Upper lobe of left lung (tissue), 6 donors: ENCODE measurements around the gene WFIKKN2. TPM values are rescaled to one million over a fixed set of nuclear protein-coding genes. Genes with fewer than 3 reads are reported as not detected.

Source experiments
- ATAC-seq, 2 donors: fragments of 200-7000 bp; cut with Tn5 transposase; one replicate each; pipeline ENCODE4 v1.9.1; 2022; ENCODE audit warnings: mild to moderate bottlenecking in 2 of 2, moderate library complexity in 2 of 2; ENCODE audit not compliant: low FRiP score in 2 of 2
- DNase-seq, 2 donors: peaks; one replicate each; pipeline ENCODE4 v3.0.0-alpha.2; 2019 to 2020
- H3K27ac ChIP-seq, 4 donors: fragments of 200-600 bp; sonication (generic); one replicate each; pipeline ENCODE4 v1.5.1; 2016 to 2019
- H3K27me3 ChIP-seq, 4 donors: fragments of 200-600 bp; sonication (generic); one replicate each; pipeline ENCODE4 v1.5.1; 2017 to 2019
- H3K36me3 ChIP-seq, 4 donors: fragments of 200-600 bp; sonication (generic); one replicate each; pipeline ENCODE4 v1.5.1; 2016 to 2019
- H3K4me1 ChIP-seq, 4 donors: fragments of 200-600 bp; sonication (generic); one replicate each; pipeline ENCODE4 v1.5.1; 2018 to 2019
- H3K4me3 ChIP-seq, 4 donors: fragments of 200-600 bp; sonication (generic); one replicate each; pipeline ENCODE4 v1.5.1; 2017 to 2019; ENCODE audit warnings: mild to moderate bottlenecking in 2 of 4, moderate library complexity in 1 of 4
- H3K9me3 ChIP-seq, 4 donors: fragments of 200-600 bp; sonication (generic); one replicate each; pipeline ENCODE4 v1.5.1; 2018 to 2019
- EP300 ChIP-seq, 4 donors: sonication (generic); formaldehyde crosslinking; IDR thresholded peaks; one replicate each; pipeline ENCODE4 v1.5.1; 2017; ENCODE audit warnings: antibody characterized with exemption in 4 of 4, control low read depth in 2 of 4
- POLR2A ChIP-seq, 4 donors: fragments of 450-650 bp; IDR thresholded peaks; one replicate each; pipeline ENCODE4 v1.5.1; 2016 to 2017; ENCODE audit warnings: antibody characterized with exemption in 4 of 4, mild to moderate bottlenecking in 2 of 4
- POLR2AphosphoS5 ChIP-seq, 2 donors: sonication (generic); formaldehyde crosslinking; IDR thresholded peaks; one replicate each; pipeline ENCODE4 v1.5.1; 2017; ENCODE audit warnings: antibody characterized with exemption in 2 of 2
- WGBS, 2 donors: methylation state at CpG; one replicate each; pipeline ENCODE4 v1.1.5; 2017 to 2018; 5-methylcytosine and 5-hydroxymethylcytosine counted together
- total RNA-seq, 6 donors: library from RNA; depleted of rRNA in 4 of 6; stranded (reverse); fragments of >200 nt in 4 of 6; gene quantifications; one replicate each; pipeline versions ENCODE4 v1.1.0 to v1.2.1, GENCODE V29; 2016 to 2021
- TF ChIP-seq, protein P1 (sequence below), 6 experiments: fragments of 450-650 bp in 4 of 6; fragments of 200-600 bp in 2 of 6; sonication (generic) in 2 of 6; IDR thresholded peaks; one replicate each; pipeline ENCODE4 v1.5.1; 2016 to 2019; ENCODE audit warnings: antibody characterized with exemption in 6 of 6
- donor health status: DM: no; HTN: no; CAD: no; lungs with moderate emphysema.
- donor health status: DM: no; HTN: yes; CAD: no; lungs with severe emphysema.

Gene WFIKKN2
- total RNA-seq, 6 donors from 2014 or later: 0.23 TPM; not detected in 5

DNA sequence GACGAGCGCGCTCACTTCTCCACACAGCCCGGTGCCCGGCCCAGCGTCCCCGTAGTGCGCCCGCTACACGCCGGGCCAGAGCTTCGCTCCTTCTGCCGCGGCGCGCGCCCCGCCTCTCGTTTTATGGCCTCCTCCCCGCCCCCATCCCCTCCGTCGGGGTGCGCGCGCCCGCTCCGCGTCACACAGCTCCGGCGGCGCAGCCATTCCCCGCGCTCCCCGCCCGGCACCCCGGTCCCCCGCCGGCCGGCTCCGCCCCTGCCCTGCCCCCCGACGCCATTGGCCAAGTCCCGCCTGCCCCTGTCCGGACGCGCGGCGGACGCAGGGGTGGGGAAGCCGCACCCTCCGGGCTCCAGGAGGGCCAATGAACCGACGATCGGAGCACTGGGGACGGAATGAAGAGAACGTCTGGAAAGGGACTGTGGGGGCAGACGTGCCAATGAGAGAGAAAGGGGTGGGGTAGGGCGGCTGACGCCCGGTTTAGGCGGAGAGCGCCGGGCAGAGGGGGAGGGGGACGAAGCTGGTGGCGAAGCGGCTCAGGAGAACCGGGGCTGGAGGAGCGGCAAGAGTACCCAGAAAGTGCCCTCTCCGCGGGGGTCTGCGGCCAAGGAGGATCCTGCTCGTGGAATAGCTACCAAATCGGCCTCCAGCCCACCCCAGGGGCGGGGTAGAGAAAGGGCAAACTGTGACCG lies 31.0 kb downstream of the WFIKKN2 start, which contains the start of gene TOB1:
TOB1 (minus strand) TSS at position 94 of the 689 bp plus-strand sequence. CDS start 2,337 bp downstream, outside the sequence.
- Histone ChIP-seq H3K9me3 (no peaks in the 10 kb centered on the region), H3K27me3 (no peaks in the 10 kb centered on the region), H3K4me1 (peaks cover 21 to 37% (median 29%) of the 10 kb centered on the region in 4 donors), H3K36me3 (peaks cover 5 to 20% (median 9%) of the 10 kb centered on the region in 4 donors), H3K4me3 (peak within 1 kb of the TSS; percentile 79 to 94 (median 90)), H3K27ac (peak within 1 kb of the TSS; percentile 96 to 100 (median 100))
- 0 to 1% methylated on average over 24 to 35 of the region's 75 CpGs for WGBS, 2 donors
- peak; percentile 98 to 100 for DNase-seq
- peak; percentile 94 to 96 for ATAC-seq
- TF ChIP-seq EP300 (IDR thresholded peaks at IDR 0.05) (peak in 1 of 4 donors; percentile 93), POLR2AphosphoS5 (IDR thresholded peaks at IDR 0.05) (peak; percentile 100), POLR2A (IDR thresholded peaks at IDR 0.05) (peak; percentile 97 to 100 (median 100))
- TF ChIP-seq, protein P1, sequence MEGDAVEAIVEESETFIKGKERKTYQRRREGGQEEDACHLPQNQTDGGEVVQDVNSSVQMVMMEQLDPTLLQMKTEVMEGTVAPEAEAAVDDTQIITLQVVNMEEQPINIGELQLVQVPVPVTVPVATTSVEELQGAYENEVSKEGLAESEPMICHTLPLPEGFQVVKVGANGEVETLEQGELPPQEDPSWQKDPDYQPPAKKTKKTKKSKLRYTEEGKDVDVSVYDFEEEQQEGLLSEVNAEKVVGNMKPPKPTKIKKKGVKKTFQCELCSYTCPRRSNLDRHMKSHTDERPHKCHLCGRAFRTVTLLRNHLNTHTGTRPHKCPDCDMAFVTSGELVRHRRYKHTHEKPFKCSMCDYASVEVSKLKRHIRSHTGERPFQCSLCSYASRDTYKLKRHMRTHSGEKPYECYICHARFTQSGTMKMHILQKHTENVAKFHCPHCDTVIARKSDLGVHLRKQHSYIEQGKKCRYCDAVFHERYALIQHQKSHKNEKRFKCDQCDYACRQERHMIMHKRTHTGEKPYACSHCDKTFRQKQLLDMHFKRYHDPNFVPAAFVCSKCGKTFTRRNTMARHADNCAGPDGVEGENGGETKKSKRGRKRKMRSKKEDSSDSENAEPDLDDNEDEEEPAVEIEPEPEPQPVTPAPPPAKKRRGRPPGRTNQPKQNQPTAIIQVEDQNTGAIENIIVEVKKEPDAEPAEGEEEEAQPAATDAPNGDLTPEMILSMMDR (IDR thresholded peaks at IDR 0.05): peak in 2 of 6 experiments; percentile 15 to 16

DNA sequence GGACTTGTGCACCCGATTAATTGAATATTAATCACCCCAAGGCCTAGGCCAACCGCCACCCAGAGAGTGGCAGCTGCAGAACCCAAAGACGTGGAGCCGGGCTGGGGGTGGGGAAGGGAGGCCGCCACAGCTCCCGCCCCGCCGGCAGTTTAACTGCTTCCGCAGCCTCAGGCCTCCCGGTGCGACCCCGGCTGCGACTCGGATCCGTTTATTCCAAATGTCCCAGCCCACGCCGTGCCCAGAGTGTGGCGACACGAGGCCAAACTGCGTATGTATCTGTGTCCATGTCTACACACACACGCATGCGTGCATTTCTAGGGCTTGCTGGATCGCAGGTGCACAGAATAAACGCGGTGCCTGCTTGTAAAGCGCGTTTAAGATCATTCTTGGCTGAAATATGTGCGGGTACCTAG lies 31.6 kb downstream of the WFIKKN2 start:
- ATAC-seq (peak; percentile 20 to 70), DNase-seq (peak; percentile 70 to 91)
- peaks cover 16 to 35% (median 29%) of the 10 kb centered on the region in 4 donors for H3K4me1 ChIP-seq
- WGBS, 2 donors: 0 to 2% methylated on average over 9 to 26 of the region's 28 CpGs
- H3K9me3 ChIP-seq: no peaks in the 10 kb centered on the region
- H3K27me3 ChIP-seq: no peaks in the 10 kb centered on the region
- TF ChIP-seq EP300 (IDR thresholded peaks at IDR 0.05) (no peak), POLR2AphosphoS5 (IDR thresholded peaks at IDR 0.05) (no peak)
- TF ChIP-seq, protein P1 (IDR thresholded peaks at IDR 0.05): no peak
- H3K27ac ChIP-seq: peak overlapping the region; percentile 96 to 100 (median 100)
- peaks cover 2 to 16% (median 9%) of the 10 kb centered on the region in 4 donors for H3K36me3 ChIP-seq
- peak overlapping the region; percentile 55 to 94 (median 90) for H3K4me3 ChIP-seq

DNA sequence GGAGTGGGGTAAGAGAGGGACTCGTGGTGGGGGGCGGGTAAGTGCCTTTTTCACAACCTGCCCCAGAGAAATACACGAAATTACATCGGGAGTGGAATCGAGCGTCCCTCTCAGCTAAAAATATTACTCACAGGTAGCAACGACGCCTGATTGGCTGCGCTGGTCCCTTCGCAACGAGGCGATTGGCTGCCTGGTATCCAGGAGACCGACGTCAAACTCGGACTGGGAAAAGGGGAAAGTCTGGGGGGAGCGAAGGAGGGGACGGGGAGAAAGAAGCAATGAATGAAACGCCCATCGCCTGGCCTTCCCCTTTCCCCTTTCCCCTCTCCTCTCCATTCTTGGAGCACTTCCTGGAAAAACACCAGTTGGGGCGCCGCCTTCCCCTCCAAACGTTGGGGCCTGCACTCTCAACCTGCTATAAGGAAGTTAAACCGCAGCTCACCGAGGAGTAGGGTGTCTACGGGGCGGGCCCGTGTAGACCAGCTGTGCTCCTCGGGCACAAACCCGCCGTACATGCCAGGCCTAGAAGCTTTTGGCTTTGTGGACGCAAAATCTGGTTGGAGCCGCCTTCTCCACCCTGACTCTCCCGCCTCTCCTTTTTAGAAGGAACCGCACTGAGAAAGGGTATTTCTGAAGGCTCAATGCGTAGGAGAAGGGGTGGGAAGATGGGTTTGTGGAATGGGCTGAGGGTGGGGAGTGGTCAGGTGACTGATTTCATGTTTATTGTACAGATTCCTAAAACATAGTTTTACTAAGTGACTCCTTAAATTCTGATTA lies 32.2 kb downstream of the WFIKKN2 start:
- peak overlapping the region; percentile 55 to 94 (median 90) for H3K4me3 ChIP-seq
- 0 to 1% methylated on average over 26 to 35 of the region's 35 CpGs for whole genome bisulfite sequencing, 2 donors

DNA sequence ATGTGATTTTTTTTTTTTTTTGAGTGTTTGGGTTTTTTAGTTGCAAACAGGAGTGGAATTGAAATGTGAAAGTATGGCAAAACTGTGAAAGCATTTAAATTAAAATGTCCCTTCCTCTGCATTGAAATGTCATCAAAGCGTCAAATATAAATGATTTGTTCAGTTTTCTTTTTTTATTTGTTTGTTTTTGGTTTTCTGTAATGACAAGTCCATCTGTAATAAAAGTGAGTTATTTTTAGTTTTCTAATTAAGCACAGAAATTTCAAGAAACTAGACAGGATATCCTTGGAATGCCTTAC lies 32.7 kb downstream of the WFIKKN2 start:
- no peak for TF ChIP-seq EP300 (IDR thresholded peaks at IDR 0.05)
- TF ChIP-seq, protein P1 (IDR thresholded peaks at IDR 0.05): no peak
- TF ChIP-seq POLR2AphosphoS5 (IDR thresholded peaks at IDR 0.05): no peak
- TF ChIP-seq POLR2A (IDR thresholded peaks at IDR 0.05): no peak
- DNase-seq (no peak), ATAC-seq (no peak)
- H3K27ac ChIP-seq: peak overlapping the region; percentile 96 to 100 (median 100)
- peaks cover 16 to 26% (median 25%) of the 10 kb centered on the region in 4 donors for H3K4me1 ChIP-seq
- H3K4me3 ChIP-seq: peak overlapping the region; percentile 55 to 94 (median 90)
- H3K9me3 ChIP-seq: no peaks in the 10 kb centered on the region
- peaks cover 0 to 6% (median 4%) of the 10 kb centered on the region in 4 donors for H3K36me3 ChIP-seq
- no peaks in the 10 kb centered on the region for H3K27me3 ChIP-seq
- 0 to 25% methylated on average over 1 of the region's 1 CpG for WGBS, 2 donors

More for the DNA sequence above, 32.2 kb downstream of the WFIKKN2 start:
- peak; percentile 87 to 93 for ATAC-seq
- peak in 1 of 4 donors; percentile 64 for TF ChIP-seq EP300 (IDR thresholded peaks at IDR 0.05)
- TF ChIP-seq POLR2AphosphoS5 (IDR thresholded peaks at IDR 0.05): peak; percentile 90
- TF ChIP-seq POLR2A (IDR thresholded peaks at IDR 0.05): peak; percentile 67 to 94 (median 84)
- TF ChIP-seq, protein P1 (IDR thresholded peaks at IDR 0.05): no peak
- peaks cover 19 to 31% (median 28%) of the 10 kb centered on the region in 4 donors for H3K4me1 ChIP-seq
- peak; percentile 93 to 95 for DNase-seq
- H3K36me3 ChIP-seq: peaks cover 0 to 11% (median 9%) of the 10 kb centered on the region in 4 donors
- H3K27ac ChIP-seq: peak overlapping the region; percentile 96 to 100 (median 100)
- H3K9me3 ChIP-seq: no peaks in the 10 kb centered on the region
- H3K27me3 ChIP-seq: no peaks in the 10 kb centered on the region
